ENCODE measurements around the gene SORL1-AS1.

DNA sequence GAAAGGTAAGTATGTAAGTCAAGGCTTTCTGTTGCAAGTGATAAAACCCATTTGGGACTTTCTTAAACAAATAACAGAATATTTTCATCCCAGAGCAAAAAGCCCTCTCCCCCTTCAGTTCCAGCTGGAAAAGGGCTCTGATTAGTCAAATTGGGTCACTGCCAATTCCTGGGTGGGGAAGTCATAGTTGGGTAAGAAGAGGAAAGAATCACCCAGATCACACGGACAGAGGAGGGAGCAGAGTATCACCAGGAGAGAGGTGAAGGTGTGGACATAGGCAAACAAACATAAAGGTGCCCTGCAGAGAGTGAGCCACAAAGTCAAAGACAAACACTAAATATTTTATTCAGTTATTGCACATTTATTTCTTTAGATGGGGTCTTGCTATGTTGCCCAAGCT is 36.9 kb downstream of the SORL1-AS1 start:
- TF ChIP-seq GABPA (IDR thresholded peaks at IDR 0.05; ENCODE audit: low read depth) = no peak
- TF ChIP-seq, protein P1, sequence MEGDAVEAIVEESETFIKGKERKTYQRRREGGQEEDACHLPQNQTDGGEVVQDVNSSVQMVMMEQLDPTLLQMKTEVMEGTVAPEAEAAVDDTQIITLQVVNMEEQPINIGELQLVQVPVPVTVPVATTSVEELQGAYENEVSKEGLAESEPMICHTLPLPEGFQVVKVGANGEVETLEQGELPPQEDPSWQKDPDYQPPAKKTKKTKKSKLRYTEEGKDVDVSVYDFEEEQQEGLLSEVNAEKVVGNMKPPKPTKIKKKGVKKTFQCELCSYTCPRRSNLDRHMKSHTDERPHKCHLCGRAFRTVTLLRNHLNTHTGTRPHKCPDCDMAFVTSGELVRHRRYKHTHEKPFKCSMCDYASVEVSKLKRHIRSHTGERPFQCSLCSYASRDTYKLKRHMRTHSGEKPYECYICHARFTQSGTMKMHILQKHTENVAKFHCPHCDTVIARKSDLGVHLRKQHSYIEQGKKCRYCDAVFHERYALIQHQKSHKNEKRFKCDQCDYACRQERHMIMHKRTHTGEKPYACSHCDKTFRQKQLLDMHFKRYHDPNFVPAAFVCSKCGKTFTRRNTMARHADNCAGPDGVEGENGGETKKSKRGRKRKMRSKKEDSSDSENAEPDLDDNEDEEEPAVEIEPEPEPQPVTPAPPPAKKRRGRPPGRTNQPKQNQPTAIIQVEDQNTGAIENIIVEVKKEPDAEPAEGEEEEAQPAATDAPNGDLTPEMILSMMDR (IDR thresholded peaks at IDR 0.05; ENCODE audit: insufficient read depth, low read length) = no peak
- TF ChIP-seq POLR2AphosphoS5 (IDR thresholded peaks at IDR 0.05; ENCODE audit: low read depth) = no peak
- TF ChIP-seq SPI1 (IDR thresholded peaks at IDR 0.05; ENCODE audit: borderline replicate concordance, low read depth) = peak; percentile 14; the same call in 1 of the 2 replicates
- TF ChIP-seq, protein P2, sequence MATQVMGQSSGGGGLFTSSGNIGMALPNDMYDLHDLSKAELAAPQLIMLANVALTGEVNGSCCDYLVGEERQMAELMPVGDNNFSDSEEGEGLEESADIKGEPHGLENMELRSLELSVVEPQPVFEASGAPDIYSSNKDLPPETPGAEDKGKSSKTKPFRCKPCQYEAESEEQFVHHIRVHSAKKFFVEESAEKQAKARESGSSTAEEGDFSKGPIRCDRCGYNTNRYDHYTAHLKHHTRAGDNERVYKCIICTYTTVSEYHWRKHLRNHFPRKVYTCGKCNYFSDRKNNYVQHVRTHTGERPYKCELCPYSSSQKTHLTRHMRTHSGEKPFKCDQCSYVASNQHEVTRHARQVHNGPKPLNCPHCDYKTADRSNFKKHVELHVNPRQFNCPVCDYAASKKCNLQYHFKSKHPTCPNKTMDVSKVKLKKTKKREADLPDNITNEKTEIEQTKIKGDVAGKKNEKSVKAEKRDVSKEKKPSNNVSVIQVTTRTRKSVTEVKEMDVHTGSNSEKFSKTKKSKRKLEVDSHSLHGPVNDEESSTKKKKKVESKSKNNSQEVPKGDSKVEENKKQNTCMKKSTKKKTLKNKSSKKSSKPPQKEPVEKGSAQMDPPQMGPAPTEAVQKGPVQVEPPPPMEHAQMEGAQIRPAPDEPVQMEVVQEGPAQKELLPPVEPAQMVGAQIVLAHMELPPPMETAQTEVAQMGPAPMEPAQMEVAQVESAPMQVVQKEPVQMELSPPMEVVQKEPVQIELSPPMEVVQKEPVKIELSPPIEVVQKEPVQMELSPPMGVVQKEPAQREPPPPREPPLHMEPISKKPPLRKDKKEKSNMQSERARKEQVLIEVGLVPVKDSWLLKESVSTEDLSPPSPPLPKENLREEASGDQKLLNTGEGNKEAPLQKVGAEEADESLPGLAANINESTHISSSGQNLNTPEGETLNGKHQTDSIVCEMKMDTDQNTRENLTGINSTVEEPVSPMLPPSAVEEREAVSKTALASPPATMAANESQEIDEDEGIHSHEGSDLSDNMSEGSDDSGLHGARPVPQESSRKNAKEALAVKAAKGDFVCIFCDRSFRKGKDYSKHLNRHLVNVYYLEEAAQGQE (IDR thresholded peaks at IDR 0.05; ENCODE audit: insufficient replicate concordance, low read depth) = no peak
